GM13977 (cell line): ENCODE data around the gene RAD50.

Experiments
- DNase-seq: peaks from one replicate; pipeline ENCODE4 v3.0.0; 2012; ENCODE audit warnings: low spot score
- in situ Hi-C: fragments of 300-500 bp; cut with MboI; formaldehyde crosslinking; loops from one replicate; pipeline ENCODE4 v1.12.0; 2022; ENCODE audit warnings: low sequenced_read_pairs, low pct_unique_long_range_greater_than_20kb, mixed read lengths, inconsistent platforms; ENCODE audit not compliant: unreplicated experiment
- TF ChIP-seq, protein P1 (sequence below): IDR thresholded peaks from 2 replicates; pipeline ENCODE4 v1.5.1; 2012; ENCODE audit warnings: mild to moderate bottlenecking, control low read depth; ENCODE audit not compliant: insufficient read depth; ENCODE audit errors: extremely low read depth, missing control alignments

The RAD50 gene

DNA sequence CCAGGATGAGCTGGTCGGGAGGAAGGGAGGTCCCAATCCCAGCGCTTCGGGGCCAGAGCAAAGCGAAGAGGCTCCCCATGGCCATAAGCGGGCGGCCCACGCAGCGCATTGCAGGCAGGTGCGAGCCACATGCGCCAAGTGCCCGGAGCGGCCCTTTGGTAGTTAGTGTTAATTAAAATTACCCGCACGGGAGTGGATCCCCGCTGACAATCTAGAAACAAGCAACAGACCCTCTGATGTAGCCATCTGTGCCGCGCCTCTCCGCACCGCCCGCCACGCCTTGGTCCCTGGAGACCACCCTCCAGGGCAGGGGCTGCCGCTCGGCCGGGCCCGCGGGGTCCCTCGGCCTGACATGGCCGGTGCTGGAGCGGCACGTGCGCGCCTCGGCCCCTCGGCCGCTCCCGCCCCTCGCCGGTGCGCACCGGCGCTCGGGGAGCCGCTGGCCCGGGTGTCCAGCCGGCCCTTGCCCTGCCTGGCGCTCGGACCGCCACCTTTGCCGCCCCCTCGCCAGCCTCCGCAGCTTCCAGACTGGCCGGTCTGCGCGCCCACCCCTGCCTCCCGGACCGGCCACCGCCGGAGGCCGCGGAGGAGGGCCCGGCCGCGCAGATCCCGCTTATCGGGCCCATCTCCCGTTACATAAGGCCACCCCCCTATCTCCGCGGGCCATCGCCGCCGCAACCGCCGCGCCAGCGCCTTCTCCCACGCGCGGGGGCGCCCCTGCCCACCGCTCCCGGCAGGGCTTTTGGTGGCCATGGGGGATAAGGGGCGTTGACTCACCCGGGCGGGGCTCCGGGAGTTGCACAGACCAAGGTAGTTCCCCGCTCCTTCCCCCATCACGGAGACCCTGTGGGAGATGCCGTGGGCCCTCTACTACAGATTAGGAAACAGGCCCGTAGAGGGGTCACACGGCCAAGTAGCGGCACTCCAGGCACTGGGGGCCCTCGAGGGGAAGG, 99.3 kb downstream of the RAD50 start:
- DNase-seq, result no peak
- in situ Hi-C loops, result no loop called here
- TF ChIP-seq, protein P1, sequence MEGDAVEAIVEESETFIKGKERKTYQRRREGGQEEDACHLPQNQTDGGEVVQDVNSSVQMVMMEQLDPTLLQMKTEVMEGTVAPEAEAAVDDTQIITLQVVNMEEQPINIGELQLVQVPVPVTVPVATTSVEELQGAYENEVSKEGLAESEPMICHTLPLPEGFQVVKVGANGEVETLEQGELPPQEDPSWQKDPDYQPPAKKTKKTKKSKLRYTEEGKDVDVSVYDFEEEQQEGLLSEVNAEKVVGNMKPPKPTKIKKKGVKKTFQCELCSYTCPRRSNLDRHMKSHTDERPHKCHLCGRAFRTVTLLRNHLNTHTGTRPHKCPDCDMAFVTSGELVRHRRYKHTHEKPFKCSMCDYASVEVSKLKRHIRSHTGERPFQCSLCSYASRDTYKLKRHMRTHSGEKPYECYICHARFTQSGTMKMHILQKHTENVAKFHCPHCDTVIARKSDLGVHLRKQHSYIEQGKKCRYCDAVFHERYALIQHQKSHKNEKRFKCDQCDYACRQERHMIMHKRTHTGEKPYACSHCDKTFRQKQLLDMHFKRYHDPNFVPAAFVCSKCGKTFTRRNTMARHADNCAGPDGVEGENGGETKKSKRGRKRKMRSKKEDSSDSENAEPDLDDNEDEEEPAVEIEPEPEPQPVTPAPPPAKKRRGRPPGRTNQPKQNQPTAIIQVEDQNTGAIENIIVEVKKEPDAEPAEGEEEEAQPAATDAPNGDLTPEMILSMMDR, result peak; percentile 48

DNA sequence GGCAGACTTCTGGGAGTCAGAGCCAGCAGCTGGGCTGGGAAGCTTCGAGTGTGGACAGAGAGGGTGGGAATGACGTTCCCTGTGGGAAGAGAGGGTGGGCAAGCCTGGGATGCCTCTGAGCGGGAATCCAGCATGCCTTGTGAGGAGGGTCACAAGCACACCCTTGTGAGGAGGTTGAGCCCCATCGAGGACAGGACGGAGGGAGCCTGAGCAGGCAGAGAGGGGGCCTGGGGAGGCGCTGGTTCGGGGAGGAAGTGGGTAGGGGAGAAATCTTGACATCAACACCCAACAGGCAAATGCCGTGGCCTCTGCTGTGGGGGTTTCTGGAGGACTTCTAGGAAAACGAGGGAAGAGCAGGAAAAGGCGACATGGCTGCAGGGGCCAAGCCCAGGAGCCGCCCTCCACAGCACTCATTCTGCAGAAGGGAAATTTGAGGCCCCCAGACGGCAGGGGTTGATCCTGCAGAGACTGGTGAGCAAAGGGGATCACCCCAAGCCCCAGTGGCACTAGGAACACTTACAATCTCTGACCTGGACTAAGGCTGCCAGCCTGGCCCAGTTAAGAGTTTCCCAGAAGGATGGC, 100.1 kb downstream of the RAD50 start:
- TF ChIP-seq, protein P1, result no peak
- DNase-seq, result no peak
- in situ Hi-C loops, result no loop called here

DNA sequence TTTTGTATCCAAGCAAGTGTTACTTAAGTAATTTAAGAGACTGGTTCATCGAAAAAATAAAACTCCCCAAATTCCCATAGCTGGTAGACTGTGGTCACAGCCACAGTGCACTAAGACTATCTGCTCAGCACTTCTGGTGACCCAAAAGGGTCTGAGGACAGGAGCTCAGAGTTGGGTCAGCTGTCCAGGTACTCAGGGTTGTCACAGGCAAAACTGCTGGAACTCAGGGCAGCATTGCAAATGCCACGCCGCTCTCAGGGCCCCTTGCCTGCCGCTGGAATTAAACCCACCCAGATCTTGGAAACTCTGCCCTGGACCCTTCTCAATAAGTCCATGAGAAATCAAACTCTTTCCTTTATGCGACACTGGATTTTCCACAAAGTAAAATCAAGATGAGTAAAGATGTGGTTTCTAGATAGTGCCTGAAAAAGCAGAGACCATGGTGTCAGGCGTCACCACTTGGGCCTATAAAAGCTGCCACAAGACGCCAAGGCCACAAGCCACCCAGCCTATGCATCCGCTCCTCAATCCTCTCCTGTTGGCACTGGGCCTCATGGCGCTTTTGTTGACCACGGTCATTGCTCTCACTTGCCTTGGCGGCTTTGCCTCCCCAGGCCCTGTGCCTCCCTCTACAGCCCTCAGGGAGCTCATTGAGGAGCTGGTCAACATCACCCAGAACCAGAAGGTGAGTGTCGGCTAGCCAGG, 101.1 kb downstream of the RAD50 start, which contains the start of gene IL13:
IL13 (plus strand) TSS at position 498 of the 705 bp plus-strand sequence; CDS start at position 512, 14 bp downstream.
- in situ Hi-C loops, result no loop called here
- no peak for DNase-seq
- TF ChIP-seq, protein P1, result no peak

DNA sequence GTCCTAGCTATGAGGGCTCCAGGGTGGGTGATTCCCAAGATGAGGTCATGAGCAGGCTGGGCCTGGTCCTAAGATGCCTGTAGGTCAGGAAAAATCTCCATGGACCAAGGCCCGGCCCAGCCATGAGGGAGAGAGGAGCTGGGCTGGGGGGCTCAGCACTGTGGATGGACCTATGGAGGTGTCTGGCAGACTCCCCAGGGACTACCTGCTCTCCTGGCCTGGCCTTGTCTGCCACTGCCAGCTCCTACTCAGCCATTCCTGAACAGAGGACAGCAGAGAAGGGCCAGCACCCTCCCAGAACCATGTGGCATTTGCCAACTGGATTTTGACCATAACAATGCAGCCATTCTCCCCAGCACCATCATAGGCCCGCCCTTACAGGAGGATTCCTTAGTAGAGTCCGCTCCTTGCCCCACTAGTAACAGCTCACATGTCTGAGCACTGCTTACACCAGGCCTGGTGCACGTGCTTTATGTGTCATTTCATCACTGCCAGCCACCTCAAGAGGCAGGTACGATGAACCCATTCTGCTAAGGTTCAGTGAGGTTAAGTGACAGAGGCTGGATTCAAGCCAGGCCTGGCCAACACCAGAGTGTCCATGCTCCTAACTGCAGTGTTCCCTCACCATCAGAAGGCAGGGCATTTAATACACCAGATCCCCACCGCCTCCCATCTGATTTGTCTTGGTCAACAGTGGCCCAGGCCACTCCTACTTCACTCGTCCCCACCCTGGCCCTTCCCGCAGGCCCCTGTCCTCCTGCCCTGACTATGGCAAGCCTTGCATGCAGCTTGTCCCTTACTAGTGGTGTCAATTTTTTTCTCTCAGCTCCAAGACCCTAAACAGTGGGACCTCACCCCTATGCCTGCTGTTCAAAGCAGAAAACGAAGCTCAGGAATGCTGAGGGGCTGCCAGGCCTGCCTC, 101.9 kb downstream of the RAD50 start:
- DNase-seq, result no peak
- in situ Hi-C loops, result no loop called here
- TF ChIP-seq, protein P1, result no peak

DNA sequence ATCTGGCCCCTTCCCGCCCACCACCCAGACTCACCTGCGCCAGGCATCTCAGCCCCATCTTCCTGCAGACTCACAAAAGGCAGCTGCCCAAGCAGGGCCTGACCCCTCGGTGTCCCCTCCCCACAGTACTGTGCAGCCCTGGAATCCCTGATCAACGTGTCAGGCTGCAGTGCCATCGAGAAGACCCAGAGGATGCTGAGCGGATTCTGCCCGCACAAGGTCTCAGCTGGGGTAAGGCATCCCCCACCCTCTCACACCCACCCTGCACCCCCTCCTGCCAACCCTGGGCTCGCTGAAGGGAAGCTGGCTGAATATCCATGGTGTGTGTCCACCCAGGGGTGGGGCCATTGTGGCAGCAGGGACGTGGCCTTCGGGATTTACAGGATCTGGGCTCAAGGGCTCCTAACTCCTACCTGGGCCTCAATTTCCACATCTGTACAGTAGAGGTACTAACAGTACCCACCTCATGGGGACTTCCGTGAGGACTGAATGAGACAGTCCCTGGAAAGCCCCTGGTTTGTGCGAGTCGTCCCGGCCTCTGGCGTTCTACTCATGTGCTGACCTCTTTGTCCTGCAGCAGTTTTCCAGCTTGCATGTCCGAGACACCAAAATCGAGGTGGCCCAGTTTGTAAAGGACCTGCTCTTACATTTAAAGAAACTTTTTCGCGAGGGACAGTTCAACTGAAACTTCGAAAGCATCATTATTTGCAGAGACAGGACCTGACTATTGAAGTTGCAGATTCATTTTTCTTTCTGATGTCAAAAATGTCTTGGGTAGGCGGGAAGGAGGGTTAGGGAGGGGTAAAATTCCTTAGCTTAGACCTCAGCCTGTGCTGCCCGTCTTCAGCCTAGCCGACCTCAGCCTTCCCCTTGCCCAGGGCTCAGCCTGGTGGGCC, 103.1 kb downstream of the RAD50 start:
- TF ChIP-seq, protein P1, result no peak
- in situ Hi-C loops, result no loop called here
- DNase-seq, result no peak
